Testis (tissue), 3 donors: Measurements from ENCODE around the gene EFCAB7. TPM values are rescaled to one million over a fixed set of nuclear protein-coding genes. Genes with fewer than 3 reads are reported as not detected.

ENCODE experiments used
- DNase-seq: peaks from one replicate; pipeline ENCODE4 v3.0.0-alpha.2; 2019
- H3K27ac ChIP-seq, 2 donors: fragments of 200-600 bp; sonication (generic); one replicate each; pipeline ENCODE4 v1.5.1; 2019
- H3K27me3 ChIP-seq: fragments of 200-600 bp; sonication (generic); one replicate; pipeline ENCODE4 v1.5.1; 2019
- H3K36me3 ChIP-seq: fragments of 200-600 bp; sonication (generic); one replicate; pipeline ENCODE4 v1.5.1; 2017; ENCODE audit warnings: low read depth; ENCODE audit errors: missing control alignments
- H3K4me1 ChIP-seq: fragments of 200-600 bp; sonication (generic); one replicate; pipeline ENCODE4 v1.5.1; 2019
- H3K4me3 ChIP-seq, 2 donors: fragments of 200-600 bp; sonication (generic); one replicate each; pipeline ENCODE4 v1.5.1; 2017 to 2019
- H3K9me3 ChIP-seq: fragments of 200-600 bp; sonication (generic); one replicate; pipeline ENCODE4 v1.5.1; 2017
- POLR2A ChIP-seq: fragments of 450-650 bp; IDR thresholded peaks from one replicate; pipeline ENCODE4 v1.6.1; 2017; ENCODE audit warnings: antibody characterized with exemption, mild to moderate bottlenecking, moderate library complexity
- WGBS, 2 donors: methylation state at CpG; one replicate each; pipeline ENCODE4 v1.1.5; 2018; 5-methylcytosine and 5-hydroxymethylcytosine counted together
- intact Hi-C: fragments of 100-400 bp; cut with DNase I; formaldehyde crosslinking; loops from one replicate; pipeline ENCODE4 v1.15.1; 2023; ENCODE audit warnings: low total_unique reads
- polyA plus RNA-seq: library from polyadenylated mRNA; stranded (reverse); fragments of 350-450 nt; fragmentation: Illumina TruSeq; extraction: RNeasy Lipid Tissue Mini Kit (QIAGEN cat#74804); gene quantifications from one replicate; pipeline ENCODE4 v1.2.3, GENCODE V29; 2014; ENCODE audit warnings: low read depth, low replicate concordance; ENCODE audit not compliant: insufficient read depth
- small RNA-seq, 2 donors: library from RNA; depleted of rRNA; stranded (forward); fragments of <200 nt; gene quantifications; one replicate each; pipeline ENCODE3, GENCODE V24; 2016
- total RNA-seq, 2 donors: library from RNA; depleted of rRNA; stranded (reverse); fragments of >200 nt; gene quantifications; one replicate each; pipeline ENCODE4 v1.2.3, GENCODE V29; 2016
- TF ChIP-seq, protein P1 (sequence below), 3 experiments: fragments of 450-650 bp in 2 of 3; fragments of 200-600 bp in 1 of 3; sonication (generic) in 1 of 3; IDR thresholded peaks; one replicate each; pipeline ENCODE4 v1.5.1; 2016 to 2019; ENCODE audit warnings: antibody characterized with exemption in 3 of 3, mild to moderate bottlenecking in 2 of 3, moderate library complexity in 1 of 3

EFCAB7 gene
- total and polyA plus RNA-seq, 3 donors from 2014 or later = 15.2 to 18.2 (median 15.6) TPM

DNA sequence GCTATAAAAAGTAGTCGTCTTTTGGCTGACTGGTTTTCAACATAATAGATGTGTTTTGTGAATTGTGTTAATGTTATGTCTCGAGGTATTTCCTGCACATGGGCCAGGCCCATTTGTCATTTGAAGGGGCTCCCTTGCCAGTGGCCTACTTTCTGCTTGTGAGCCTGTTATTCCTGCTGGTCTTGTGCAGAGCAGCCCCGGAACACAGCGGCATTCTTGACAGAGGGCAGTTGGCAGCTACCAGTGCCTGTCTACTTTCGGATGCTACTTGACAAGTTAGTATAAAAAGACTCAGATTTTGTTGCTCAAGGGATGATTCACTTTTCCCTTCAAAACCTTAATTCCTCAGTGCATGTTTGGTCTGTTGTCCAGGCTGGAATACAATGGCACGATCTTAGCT, 98.4 kb downstream of the EFCAB7 start:
- no peaks in the 10 kb centered on the region for H3K4me1 ChIP-seq
- no peak overlapping the region for H3K4me3 ChIP-seq
- TF ChIP-seq, protein P1, sequence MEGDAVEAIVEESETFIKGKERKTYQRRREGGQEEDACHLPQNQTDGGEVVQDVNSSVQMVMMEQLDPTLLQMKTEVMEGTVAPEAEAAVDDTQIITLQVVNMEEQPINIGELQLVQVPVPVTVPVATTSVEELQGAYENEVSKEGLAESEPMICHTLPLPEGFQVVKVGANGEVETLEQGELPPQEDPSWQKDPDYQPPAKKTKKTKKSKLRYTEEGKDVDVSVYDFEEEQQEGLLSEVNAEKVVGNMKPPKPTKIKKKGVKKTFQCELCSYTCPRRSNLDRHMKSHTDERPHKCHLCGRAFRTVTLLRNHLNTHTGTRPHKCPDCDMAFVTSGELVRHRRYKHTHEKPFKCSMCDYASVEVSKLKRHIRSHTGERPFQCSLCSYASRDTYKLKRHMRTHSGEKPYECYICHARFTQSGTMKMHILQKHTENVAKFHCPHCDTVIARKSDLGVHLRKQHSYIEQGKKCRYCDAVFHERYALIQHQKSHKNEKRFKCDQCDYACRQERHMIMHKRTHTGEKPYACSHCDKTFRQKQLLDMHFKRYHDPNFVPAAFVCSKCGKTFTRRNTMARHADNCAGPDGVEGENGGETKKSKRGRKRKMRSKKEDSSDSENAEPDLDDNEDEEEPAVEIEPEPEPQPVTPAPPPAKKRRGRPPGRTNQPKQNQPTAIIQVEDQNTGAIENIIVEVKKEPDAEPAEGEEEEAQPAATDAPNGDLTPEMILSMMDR (IDR thresholded peaks at IDR 0.05) = no peak
- no peak for TF ChIP-seq POLR2A
- H3K27me3 ChIP-seq = no peaks in the 10 kb centered on the region
- intact Hi-C loops = no loop called here
- H3K36me3 ChIP-seq = no peaks in the 10 kb centered on the region
- H3K27ac ChIP-seq = no peak overlapping the region
- H3K9me3 ChIP-seq = no peaks in the 10 kb centered on the region
- DNase-seq = no peak
- 76 to 81% methylated on average over 6 of the region's 6 CpGs for WGBS, 2 donors

Small RNA genes within 50 kb of the gene (small RNA-seq; reads per million reads assigned to genes)
- 0 reads per million in 2 donors for gene RF02105
- gene RF02106 = 0 reads per million in 2 donors
- 0 reads per million in 2 donors for gene RF02107
- gene RF02108 = 0 reads per million in 2 donors
- 0 reads per million in 2 donors for gene RF02109
- gene RF02110 = 0 reads per million in 2 donors
- 0 reads per million in 2 donors for gene RN7SL488P
- 0 reads per million in 2 donors for gene RNU7-123P

Other genes with a start within 250 kb of the EFCAB7 start
- 1 to 10 TPM in 1 of 2 donors, under 1 TPM in 1; 0.37 to 3.5 TPM for gene FOXD3, start 201.0 kb upstream of the EFCAB7 start, total RNA-seq
- 0.69 TPM for gene FOXD3, start 201.0 kb upstream of the EFCAB7 start, polyA plus RNA-seq
- gene ALG6, start 155.9 kb upstream of the EFCAB7 start, total RNA-seq = 1 to 10 TPM; 9.9 to 10.0 TPM
- 7.8 TPM for gene ALG6, start 155.9 kb upstream of the EFCAB7 start, polyA plus RNA-seq
- gene ITGB3BP, start 300 bp upstream of the EFCAB7 start, total RNA-seq = 10 to 100 TPM; 21.7 to 32.9 TPM
- gene ITGB3BP, start 300 bp upstream of the EFCAB7 start, polyA plus RNA-seq = 43.0 TPM
- gene PGM1, start 69.9 kb downstream of the EFCAB7 start, total RNA-seq = 10 to 100 TPM; 23.2 to 27.7 TPM
- gene PGM1, start 69.9 kb downstream of the EFCAB7 start, polyA plus RNA-seq = 27.5 TPM